ENCODE data around the gene LRP1. TPM values are rescaled to one million over a fixed set of nuclear protein-coding genes. Genes with fewer than 3 reads are reported as not detected.
A peak's percentile ranks its signal among the peaks of the same experiment; 100 is the strongest.

Gene LRP1
- total RNA-seq, 1 donor from 2014 or later: 24.5 TPM

DNA sequence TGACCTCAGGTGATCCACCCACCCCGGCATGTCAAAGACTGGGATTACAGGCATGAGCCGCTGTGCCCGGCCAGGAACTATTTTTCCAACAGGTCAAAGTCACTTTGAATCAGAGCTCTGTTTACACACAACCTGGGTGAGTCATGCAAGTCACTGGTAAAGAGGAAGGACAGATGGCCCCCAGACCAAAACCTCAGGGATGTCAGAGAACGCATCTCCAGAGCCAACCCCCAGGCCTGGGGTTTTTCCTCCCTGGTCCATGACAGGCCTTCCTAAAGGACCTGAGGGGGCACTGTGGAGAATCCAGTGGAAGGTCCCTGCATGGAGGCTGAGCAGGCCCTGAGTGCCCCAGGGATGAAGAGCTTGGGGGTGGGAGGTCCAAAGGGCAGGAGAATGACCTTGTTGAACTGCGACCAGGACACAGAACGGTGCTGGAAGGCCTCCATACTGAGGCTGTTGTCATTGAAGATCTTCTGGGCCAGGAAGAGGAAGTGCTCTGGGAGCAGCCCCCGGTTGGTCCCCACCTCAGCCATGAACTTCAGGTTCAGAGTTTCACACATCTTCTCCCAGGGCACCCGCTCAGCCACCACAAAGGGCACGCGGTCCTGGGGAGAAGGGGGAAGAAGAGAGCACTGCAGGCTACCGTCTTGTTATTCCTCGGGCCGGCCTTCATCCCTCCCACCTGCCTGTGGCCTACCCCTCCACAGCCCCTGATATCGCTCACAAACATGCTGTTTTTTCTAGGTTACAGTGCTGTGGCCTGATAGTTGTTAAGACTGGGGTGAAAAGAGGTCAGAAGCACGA is 26.2 kb upstream of the LRP1 start:
- FAIRE-seq (no peak), DNase-seq (ENCODE audit: low read depth) (peak; percentile 42)
- TF ChIP-seq CTCF (IDR thresholded peaks at IDR 0.05; ENCODE audit: insufficient read depth, low read length, severe bottlenecking): no peak
- Histone ChIP-seq H3K36me3 (ENCODE audit: control insufficient read depth, insufficient read depth, low read length) (peaks cover 53% of the 10 kb centered on the region), H3K27me3 (ENCODE audit: control insufficient read depth, insufficient read depth, low read length) (no peaks in the 10 kb centered on the region), H3K4me3 (ENCODE audit: low read depth, low read length) (no peak overlapping the region)

- Histone ChIP-seq H3K4me3 (ENCODE audit: low read depth, low read length) (no peak overlapping the region), H3K27me3 (ENCODE audit: control insufficient read depth, insufficient read depth, low read length) (no peaks in the 10 kb centered on the region), H3K36me3 (ENCODE audit: control insufficient read depth, insufficient read depth, low read length) (peaks cover 58% of the 10 kb centered on the region)
- DNase-seq (ENCODE audit: low read depth): no peak
- no peak for FAIRE-seq
- no peak for TF ChIP-seq CTCF (IDR thresholded peaks at IDR 0.05; ENCODE audit: insufficient read depth, low read length, severe bottlenecking)
Measured at GRCh38 chr12:57103856-57104255, 24.4 kb upstream of the LRP1 start.

DNA sequence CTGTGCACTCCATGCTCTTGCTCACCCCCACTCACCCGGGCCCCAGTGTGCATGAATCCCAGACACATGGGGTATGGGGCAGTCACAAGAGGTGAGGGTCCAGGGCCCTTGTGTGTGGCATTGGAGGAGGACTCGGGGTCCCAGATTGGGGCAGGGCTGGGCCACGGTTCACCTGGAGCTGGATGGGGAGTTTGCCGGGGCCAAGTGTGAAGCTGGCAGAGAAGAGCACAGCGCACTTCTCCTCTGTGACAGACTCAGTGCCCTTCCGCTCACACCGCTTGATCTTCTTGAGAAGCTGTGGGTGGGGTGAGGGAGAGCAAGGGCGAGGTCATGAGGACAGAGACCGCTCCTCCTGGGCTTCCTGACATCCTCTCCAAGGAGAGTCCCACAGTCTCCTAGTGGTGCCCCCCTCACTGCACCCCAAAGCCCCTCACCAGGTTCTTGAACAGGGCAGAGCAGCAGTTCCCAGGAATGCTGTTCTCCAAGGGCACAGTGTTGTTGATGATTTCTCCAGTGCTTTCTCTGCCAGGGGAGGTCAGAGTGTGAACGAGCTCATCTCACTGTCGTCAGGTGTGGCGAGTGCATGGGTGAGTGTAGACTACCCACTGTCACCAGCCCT is 23.9 kb upstream of the LRP1 start:
- TF ChIP-seq CTCF (IDR thresholded peaks at IDR 0.05; ENCODE audit: insufficient read depth, low read length, severe bottlenecking): no peak
- peak; percentile 43 for FAIRE-seq
- DNase-seq (ENCODE audit: low read depth): no peak
- H3K36me3 ChIP-seq (ENCODE audit: control insufficient read depth, insufficient read depth, low read length): peaks cover 53% of the 10 kb centered on the region
- H3K27me3 ChIP-seq (ENCODE audit: control insufficient read depth, insufficient read depth, low read length): no peaks in the 10 kb centered on the region
- H3K4me3 ChIP-seq (ENCODE audit: low read depth, low read length): no peak overlapping the region

DNA sequence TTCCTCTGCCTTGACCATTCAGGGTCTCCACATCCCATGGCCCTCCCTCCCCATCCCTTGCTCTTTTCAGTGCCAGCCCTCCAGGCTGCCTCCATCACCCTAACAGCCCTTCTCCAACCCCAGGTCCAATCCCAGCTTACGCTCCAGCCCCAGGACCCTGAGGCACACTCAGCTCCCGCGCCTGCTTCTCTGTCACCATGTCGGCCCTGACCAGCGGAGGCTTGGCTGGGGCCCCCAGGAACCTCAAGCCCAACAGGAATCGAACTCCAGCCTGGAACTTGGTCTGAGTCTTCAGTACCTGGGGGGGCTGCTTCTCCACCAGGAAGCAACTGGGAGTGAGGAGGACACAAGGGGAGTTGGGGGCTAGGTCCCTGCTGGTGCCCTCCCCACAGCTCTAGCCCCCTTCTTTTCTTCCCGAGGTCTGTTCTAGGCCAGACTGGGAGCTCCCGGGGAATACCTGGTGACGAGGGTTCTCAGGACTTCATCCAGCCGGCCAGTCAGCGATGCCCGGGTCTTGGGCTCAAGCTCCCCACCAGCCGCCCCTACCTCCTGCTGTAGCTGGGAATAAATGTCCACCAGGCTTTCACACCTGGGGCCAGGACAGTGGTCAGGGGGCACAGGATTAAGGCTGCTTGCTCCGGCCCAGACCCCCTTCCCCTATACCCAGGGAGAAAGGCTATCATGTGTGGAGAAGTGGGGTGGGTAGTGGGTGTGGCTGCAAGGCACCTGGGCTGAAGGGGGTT is 23.1 kb upstream of the LRP1 start:
- Histone ChIP-seq H3K36me3 (ENCODE audit: control insufficient read depth, insufficient read depth, low read length) (peaks cover 48% of the 10 kb centered on the region), H3K27me3 (ENCODE audit: control insufficient read depth, insufficient read depth, low read length) (no peaks in the 10 kb centered on the region), H3K4me3 (ENCODE audit: low read depth, low read length) (no peak overlapping the region)
- DNase-seq (ENCODE audit: low read depth): no peak
- no peak for FAIRE-seq
- no peak for TF ChIP-seq CTCF (IDR thresholded peaks at IDR 0.05; ENCODE audit: insufficient read depth, low read length, severe bottlenecking)

- Histone ChIP-seq H3K27me3 (ENCODE audit: control insufficient read depth, insufficient read depth, low read length) (no peaks in the 10 kb centered on the region), H3K4me3 (ENCODE audit: low read depth, low read length) (no peak overlapping the region), H3K36me3 (ENCODE audit: control insufficient read depth, insufficient read depth, low read length) (peaks cover 47% of the 10 kb centered on the region)
- FAIRE-seq (no peak), DNase-seq (ENCODE audit: low read depth) (no peak)
- no peak for TF ChIP-seq CTCF (IDR thresholded peaks at IDR 0.05; ENCODE audit: insufficient read depth, low read length, severe bottlenecking)
Measured at GRCh38 chr12:57106021-57106708, 22.1 kb upstream of the LRP1 start.

All from bronchial epithelial cell (primary cell).